PC-3 (cell line): ENCODE data around the gene LATS2. TPM values are rescaled to one million over a fixed set of nuclear protein-coding genes. Genes with fewer than 3 reads are reported as not detected.

Source experiments
- ATAC-seq: fragments of 200-7000 bp; cut with Tn5 transposase; 2 replicates; pipeline ENCODE4 v1.9.1; 2020; ENCODE audit warnings: mild to moderate bottlenecking, moderate library complexity
- BruUV-seq: library from RNA; stranded (reverse); fragments of 400-500 nt; replicated peaks from 2 replicates; lab custom pipeline; 2021; lab: Mats Ljungman, UMichigan
- CTCF ChIA-PET: fragments of 300-600 bp; sonication (Branson Sonifier 250); formaldehyde crosslinking; loops from one replicate; lab custom pipeline; 2022; ENCODE audit warnings: antibody characterized with exemption; lab: Charles Lee
- POLR2A ChIA-PET: fragments of 300-600 bp; sonication (Branson Sonifier 250); formaldehyde crosslinking; loops from one replicate; lab custom pipeline; 2022; ENCODE audit warnings: antibody characterized with exemption; ENCODE audit not compliant: unreplicated experiment; lab: Charles Lee
- DNase-seq: peaks from one replicate; pipeline ENCODE4 v3.0.0-alpha.2; 2015
- H2AFZ ChIP-seq: fragments of 300-600 bp; sonication (generic); 2 replicates; pipeline ENCODE4 v1.6.0; 2016; ENCODE audit warnings: antibody characterized with exemption, low read length
- H3F3A ChIP-seq: fragments of 300-600 bp; sonication (generic); one replicate; pipeline ENCODE4 v1.6.0; 2017; ENCODE audit warnings: antibody characterized with exemption, low read length, control low read depth, mild to moderate bottlenecking; ENCODE audit not compliant: unreplicated experiment
- H3K27ac ChIP-seq: fragments of 300-600 bp; sonication (generic); 2 replicates; pipeline ENCODE4 v1.5.1; 2016; ENCODE audit warnings: mild to moderate bottlenecking, low read length
- H3K27me3 ChIP-seq: fragments of 300-600 bp; sonication (generic); 2 replicates; pipeline ENCODE4 v1.6.1; 2016; ENCODE audit warnings: low read length, mixed read lengths
- H3K36me3 ChIP-seq: fragments of 300-600 bp; sonication (generic); 2 replicates; pipeline ENCODE4 v1.6.1; 2016; ENCODE audit warnings: low read depth, mixed run types, low read length, mixed read lengths
- H3K4me1 ChIP-seq: fragments of 300-600 bp; sonication (generic); 2 replicates; pipeline ENCODE4 v1.5.1; 2016; ENCODE audit warnings: low read length; ENCODE audit not compliant: insufficient read depth
- H3K4me2 ChIP-seq: fragments of 300-600 bp; sonication (generic); 2 replicates; pipeline ENCODE4 v1.6.0; 2016; ENCODE audit warnings: low read length
- H3K4me3 ChIP-seq: fragments of 300-600 bp; sonication (generic); 2 replicates; pipeline ENCODE4 v1.5.1; 2016; ENCODE audit warnings: mild to moderate bottlenecking, low read length, mixed read lengths
- H3K79me2 ChIP-seq: fragments of 300-600 bp; sonication (generic); 2 replicates; pipeline ENCODE4 v1.6.1; 2017; ENCODE audit warnings: low read length, mixed read lengths
- H3K9ac ChIP-seq: fragments of 300-600 bp; sonication (generic); 2 replicates; pipeline ENCODE4 v1.6.0; 2016; ENCODE audit warnings: mild to moderate bottlenecking, low read length
- H3K9me2 ChIP-seq: fragments of 300-600 bp; sonication (generic); replicated peaks from 2 replicates; pipeline ENCODE4 v1.6.1; 2016; ENCODE audit warnings: mixed run types, low read length, mixed read lengths
- H3K9me3 ChIP-seq: fragments of 300-600 bp; sonication (generic); 2 replicates; pipeline ENCODE4 v1.6.1; 2016; ENCODE audit warnings: low read length, mixed read lengths
- H4K20me1 ChIP-seq: fragments of 300-600 bp; sonication (generic); 2 replicates; pipeline ENCODE4 v1.6.1; 2016; ENCODE audit warnings: low read length, mixed read lengths
- CTCF ChIP-seq: fragments of 300-600 bp; sonication (generic); conservative IDR thresholded peaks from 2 replicates; pipeline ENCODE4 v1.5.1; 2017; ENCODE audit warnings: antibody characterized with exemption, low read depth, mild to moderate bottlenecking, low read length
- EZH2 ChIP-seq: fragments of 300-600 bp; sonication (generic); IDR thresholded peaks from one replicate; pipeline ENCODE4 v1.6.1; 2017; ENCODE audit warnings: antibody characterized with exemption, mild to moderate bottlenecking, low read length; ENCODE audit not compliant: unreplicated experiment
- EZH2phosphoT487 ChIP-seq: fragments of 300-600 bp; sonication (generic); IDR thresholded peaks from 2 replicates; pipeline ENCODE4 v1.6.1; 2018; ENCODE audit warnings: mild to moderate bottlenecking, antibody characterized with exemption, low read length, borderline replicate concordance
- intact Hi-C: fragments of 100-400 bp; cut with micrococcal nuclease; formaldehyde crosslinking; loops from 2 replicates; pipeline ENCODE4 v1.9.0; 2023
- total RNA-seq: library from RNA; depleted of rRNA; stranded (reverse); fragments of >200 nt; gene quantifications from 2 replicates; pipeline ENCODE4 v1.2.3, GENCODE V29; 2014

The LATS2 gene
- total RNA-seq, 1 experiment from 2014 or later = 11.0 TPM

DNA sequence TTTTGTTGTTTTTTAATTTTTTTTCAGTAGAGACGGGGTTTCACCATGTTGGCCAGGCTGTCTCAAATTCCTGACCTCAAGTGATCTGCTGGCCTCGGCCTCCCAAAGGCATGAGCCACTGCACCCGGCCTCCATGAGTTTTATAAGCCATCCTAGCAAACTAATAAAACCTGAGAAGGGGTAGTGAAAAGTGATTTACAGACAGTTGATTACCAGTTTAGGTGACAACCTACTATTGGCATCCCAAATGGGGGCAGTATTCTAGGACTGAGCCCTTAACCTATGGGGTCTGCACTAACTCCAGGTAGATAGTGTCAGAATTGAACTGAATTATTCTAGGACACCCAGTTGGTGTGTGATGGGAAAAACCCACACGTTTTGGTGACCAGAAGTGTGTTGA, 6.5 kb upstream of the LATS2 start:
- POLR2A ChIA-PET = no interaction called here
- Histone ChIP-seq H3K27ac (no peak overlapping the region), H3K4me1 (peaks cover 22% of the 10 kb centered on the region), H3K9me2 (no peaks in the 10 kb centered on the region), H3K4me2 (no peak overlapping the region), H3K79me2 (no peaks in the 10 kb centered on the region), H3F3A (no peaks in the 10 kb centered on the region), H3K9ac (no peak overlapping the region), H3K27me3 (no peaks in the 10 kb centered on the region), H4K20me1 (no peaks in the 10 kb centered on the region), H3K9me3 (no peaks in the 10 kb centered on the region), H2AFZ (no peak overlapping the region), H3K4me3 (no peak overlapping the region), H3K36me3 (no peaks in the 10 kb centered on the region)
- DNase-seq = no peak
- no TSS peak for BruUV-seq
- no peak for ATAC-seq
- CTCF ChIA-PET = no interaction called here
- TF ChIP-seq CTCF (no peak), EZH2 (no peak), EZH2phosphoT487 (no peak)
- intact Hi-C loops = loop anchor here (10.0 kb wide), 1 partner anchor 67 kb away; no protein-coding TSS in a partner anchor

DNA sequence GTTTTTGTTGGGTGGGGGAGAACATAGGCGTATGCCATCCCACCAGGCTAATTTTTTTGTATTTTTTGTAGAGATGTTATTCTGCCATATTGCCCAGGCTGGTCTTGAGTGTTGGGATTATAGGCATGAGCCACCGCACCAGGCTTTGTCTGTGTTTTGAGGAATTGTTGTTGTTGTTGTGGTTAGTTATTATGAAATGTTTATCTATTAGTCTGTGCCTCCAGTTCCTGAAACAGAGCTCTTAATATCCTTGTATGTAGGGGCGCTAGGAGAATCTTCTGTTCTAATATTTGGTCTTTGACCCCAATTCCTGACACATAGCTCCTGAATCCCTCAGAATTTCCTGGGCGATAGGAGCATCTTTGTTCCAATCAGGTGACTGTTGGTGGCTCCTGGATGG, 5.6 kb upstream of the LATS2 start:
- Histone ChIP-seq H3K9me2 (no peaks in the 10 kb centered on the region), H2AFZ (no peak overlapping the region), H4K20me1 (no peaks in the 10 kb centered on the region), H3K27ac (no peak overlapping the region), H3K36me3 (no peaks in the 10 kb centered on the region), H3K4me1 (peaks cover 22% of the 10 kb centered on the region), H3K9me3 (no peaks in the 10 kb centered on the region), H3K4me3 (no peak overlapping the region), H3K27me3 (no peaks in the 10 kb centered on the region), H3K79me2 (no peaks in the 10 kb centered on the region), H3F3A (no peaks in the 10 kb centered on the region), H3K9ac (no peak overlapping the region), H3K4me2 (no peak overlapping the region)
- TF ChIP-seq EZH2phosphoT487 = no peak
- no peak for TF ChIP-seq EZH2
- TF ChIP-seq CTCF = no peak
- no peak for ATAC-seq
- intact Hi-C loops = loop anchor here (10.0 kb wide), 1 partner anchor 68 kb away; no protein-coding TSS in a partner anchor
- no peak for DNase-seq
- ChIA-PET CTCF (no interaction called here), POLR2A (no interaction called here)
- BruUV-seq = no TSS peak

GRCh38 chr13:21065686-21066085, 4.3 kb upstream of the LATS2 start:
- H3K27ac ChIP-seq = no peak overlapping the region
- BruUV-seq = no TSS peak
- ChIA-PET POLR2A (no interaction called here), CTCF (no interaction called here)
- no peak overlapping the region for H2AFZ ChIP-seq
- peaks cover under 1% of the 10 kb centered on the region; the same call in 1 of the 2 replicates for H3K79me2 ChIP-seq
- H3K27me3 ChIP-seq = no peaks in the 10 kb centered on the region
- no peaks in the 10 kb centered on the region for H3K9me2 ChIP-seq
- no peak for DNase-seq
- no peaks in the 10 kb centered on the region for H3K9me3 ChIP-seq
- ATAC-seq = no peak
- H3K4me2 ChIP-seq = no peak overlapping the region
- no peaks in the 10 kb centered on the region for H3K36me3 ChIP-seq
- H3K9ac ChIP-seq = no peak overlapping the region
- H3K4me1 ChIP-seq = peaks cover 18% of the 10 kb centered on the region
- H4K20me1 ChIP-seq = no peaks in the 10 kb centered on the region
- H3K4me3 ChIP-seq = no peak overlapping the region
- TF ChIP-seq EZH2phosphoT487 (no peak), CTCF (no peak), EZH2 (no peak)
- intact Hi-C loops = loop anchor here (10.0 kb wide), 1 partner anchor 69 kb away; no protein-coding TSS in a partner anchor
- H3F3A ChIP-seq = no peaks in the 10 kb centered on the region
